ENCODE measurements around the gene VWA3B. TPM values are rescaled to one million over a fixed set of nuclear protein-coding genes. Genes with fewer than 3 reads are reported as not detected.

Gene VWA3B
- total and polyA plus RNA-seq, 2 of the 4 experiments (the other 2 are of a cell fraction): not detected

GRCh38 chr2:98085649-98086048 lies 1.3 kb upstream of the VWA3B start:
- Histone ChIP-seq H3K23ac (ENCODE audit: low read depth, low read length) (no peak overlapping the region), H4K20me1 (ENCODE audit: insufficient read depth, low read length) (no peaks in the 10 kb centered on the region), H2AFZ (replicated peaks; ENCODE audit: low read length, poor library complexity) (peak overlapping the region; percentile 58), H3K9ac (ENCODE audit: low read depth, low read length) (no peak overlapping the region), H4K8ac (ENCODE audit: low read depth in 2 of 2, low read length in 2 of 2) (no peak overlapping the region), H2BK15ac (ENCODE audit: low read depth, low read length) (no peak overlapping the region), H3K4me3 (ENCODE audit: insufficient read depth, low read depth, low read length) (no peak overlapping the region), H3K56ac (ENCODE audit: extremely low read depth, insufficient read depth, low read length) (no peak overlapping the region), H2AK9ac (replicated peaks; ENCODE audit: low read depth, low read length, poor library complexity) (no peak overlapping the region), H2BK5ac (ENCODE audit: low read depth, low read length, poor library complexity, severe bottlenecking) (no peak overlapping the region), H3K79me1 (ENCODE audit: low read depth in 1 of 2, low read length in 2 of 2) (no peaks in the 10 kb centered on the region), H3K4me2 (ENCODE audit: low read depth, low read length) (no peak overlapping the region), H3K14ac (replicated peaks; ENCODE audit: low read depth, low read length) (no peak overlapping the region), H3K4ac (ENCODE audit: low read depth, low read length) (no peak overlapping the region), H3K9me1 (ENCODE audit: insufficient read depth, low read length) (0 out of 2 replicates have a peak, but pooled peaks cover 4% of the 10 kb centered on the region), H3K27ac (ENCODE audit: insufficient read depth, low read length) (no peak overlapping the region), H2BK120ac (ENCODE audit: low read depth, low read length) (no peak overlapping the region), H4K91ac (ENCODE audit: insufficient read depth, low read depth, low read length) (no peak overlapping the region), H3K9me3 (ENCODE audit: control insufficient read depth, insufficient read depth, low read length) (no peaks in the 10 kb centered on the region), H3K18ac (ENCODE audit: low read depth, low read length) (no peak overlapping the region), H4K5ac (ENCODE audit: low read depth, low read length) (no peak overlapping the region), H2AK5ac (ENCODE audit: low read depth, low read length) (no peak overlapping the region), H3K27me3 (ENCODE audit: control insufficient read depth, insufficient read depth, low read length) (peaks cover 39% of the 10 kb centered on the region), H3K36me3 (ENCODE audit: control insufficient read depth, insufficient read depth, low read length) (no peaks in the 10 kb centered on the region), H3K4me1 (ENCODE audit: control insufficient read depth, insufficient read depth, low read length) (no peaks in the 10 kb centered on the region), H2BK20ac (ENCODE audit: low read depth, low read length) (no peak overlapping the region)
- ChIA-PET POLR2A (ENCODE audit: unreplicated experiment) (no interaction called here), CTCF (no interaction called here)
- TF ChIP-seq POLR2A (IDR thresholded peaks at IDR 0.05; ENCODE audit: low read depth, low read length): no peak
- no peak for TF ChIP-seq ELK1 (IDR thresholded peaks at IDR 0.05; ENCODE audit: borderline replicate concordance, low read depth, low read length)
- TF ChIP-seq FOS (IDR thresholded peaks at IDR 0.05; ENCODE audit: low read depth, low read length): no peak
- TF ChIP-seq SMC3 (IDR thresholded peaks at IDR 0.05; ENCODE audit: low read depth, low read length): no peak
- TF ChIP-seq USF2 (IDR thresholded peaks at IDR 0.05; ENCODE audit: low read depth, low read length): no peak
- no peak for TF ChIP-seq MAFK (IDR thresholded peaks at IDR 0.05; ENCODE audit: low read depth, low read length)
- no peak for TF ChIP-seq MAZ (IDR thresholded peaks at IDR 0.05; ENCODE audit: borderline replicate concordance, low read depth, low read length)
- no peak for TF ChIP-seq RAD21 (IDR thresholded peaks at IDR 0.05; ENCODE audit: low read length)
- TF ChIP-seq CEBPB (IDR thresholded peaks at IDR 0.05; ENCODE audit: low read depth, low read length): no peak
- no peak for TF ChIP-seq CTCF (conservative IDR thresholded peaks at IDR 0.05; ENCODE audit: low read depth, low read length)
- TF ChIP-seq CHD1 (IDR thresholded peaks at IDR 0.05; ENCODE audit: low read depth, low read length): no peak
- TF ChIP-seq RCOR1 (IDR thresholded peaks at IDR 0.05; ENCODE audit: insufficient replicate concordance, low read length): no peak
- TF ChIP-seq BHLHE40 (IDR thresholded peaks at IDR 0.05; ENCODE audit: low read depth, low read length): no peak
- no peak for TF ChIP-seq RFX5 (IDR thresholded peaks at IDR 0.05; ENCODE audit: low read depth, low read length)
- dilution Hi-C loops (cut with HindIII; ENCODE audit: low sequenced_read_pairs, unreplicated experiment) (no loop called here), intact Hi-C loops (cut with micrococcal nuclease) (loop anchor here (5.0 kb wide), 1 partner anchor 278 kb away; no protein-coding TSS in a partner anchor), in situ Hi-C loops (cut with MboI; ENCODE audit: low sequenced_read_pairs) (no loop called here)
- BruUV-seq (replicated peaks): no TSS peak
- ATAC-seq (ENCODE audit: low read depth): no peak
- DNase-seq: no peak
- WGBS, 2 experiments (ENCODE audit: extremely low coverage in 2 of 2, insufficient read length in 1 of 2): no CpG with 5 or more reads among the region's 5 CpGs

Data from IMR-90 (cell line).